ENCODE results near the gene CCDC146. TPM values are rescaled to one million over a fixed set of nuclear protein-coding genes. Genes with fewer than 3 reads are reported as not detected.
"Not testable (repeated sequence)": the region's sequence is repeated elsewhere in the genome, so short reads cannot be mapped to it uniquely, and the experiment has no call there.

The CCDC146 gene
- total and polyA plus RNA-seq, 2 of the 13 experiments (the other 11 are each of a cell fraction or from before 2014, with no cell fraction given), result 2.4 to 4.1 TPM

DNA sequence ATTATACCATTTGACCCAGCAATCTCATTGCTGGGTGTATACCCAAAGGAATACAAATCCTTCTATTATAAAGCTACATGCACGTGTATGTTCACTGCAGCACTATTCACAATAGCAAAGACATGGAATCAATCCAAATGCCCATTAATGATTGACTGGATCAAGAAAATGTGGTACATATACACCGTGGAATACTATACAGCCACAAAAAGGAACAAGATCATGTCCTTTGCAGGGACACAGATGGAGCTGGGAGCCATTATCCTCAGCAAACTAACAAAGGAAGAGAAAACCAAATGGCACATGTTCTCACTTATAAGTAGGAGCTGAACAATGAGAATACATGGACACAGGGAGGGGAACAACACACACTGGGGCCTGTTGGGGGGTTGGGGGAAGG lies 211.6 kb downstream of the CCDC146 start:
- DNase-seq (ENCODE audit: low spot score); H3K4me3 ChIP-seq (replicated peaks in 1 of 3; ENCODE audit: insufficient read depth in 1 of 3, low read depth in 2 of 3, low read length in 3 of 3); H3K27ac ChIP-seq (ENCODE audit: extremely low read length, insufficient read depth, low read length); H3K79me2 ChIP-seq (ENCODE audit: insufficient read depth, low read length); FAIRE-seq; H3K9me3 ChIP-seq (ENCODE audit: low read length); CTCF ChIA-PET (ENCODE audit: low intra/inter-chr PET ratio, low total read pairs); BruUV-seq (replicated peaks); H3K9ac ChIP-seq (ENCODE audit: insufficient read depth, low read depth, low read length); POLR2A ChIA-PET; in situ Hi-C loops (cut with HindIII; ENCODE audit: extremely low pct_ligation_motif_present, low pct_unique_long_range_greater_than_20kb); H4K20me1 ChIP-seq (ENCODE audit: insufficient read depth, low read length); H2AFZ ChIP-seq (ENCODE audit: low read length); ATAC-seq; H3K4me2 ChIP-seq (ENCODE audit: low read depth, low read length); H3K27me3 ChIP-seq (ENCODE audit: control insufficient read depth in 1 of 2, insufficient read depth in 2 of 2, low read length in 2 of 2): not testable (repeated sequence)
- Histone ChIP-seq H3K4me1 (ENCODE audit: insufficient read depth, low read length) (peaks cover 11% of the 10 kb centered on the region), H3K36me3 (replicated peaks in 1 of 2; ENCODE audit: control insufficient read depth in 1 of 2, insufficient read depth in 2 of 2, low read length in 2 of 2) (peaks cover 3 to 13% of the 10 kb centered on the region in 2 experiments; a peak in 3 of 5 replicates)
- intact Hi-C loops (cut with micrococcal nuclease; ENCODE audit: unreplicated experiment), result loop anchor here (1.0 to 5.0 kb wide), 2 partner anchors 20 to 212 kb away; partner anchors contain the start of gene CCDC146
- 96% methylated on average over 2 of the region's 2 CpGs for WGBS (ENCODE audit: low lambda C conversion rate)

DNA sequence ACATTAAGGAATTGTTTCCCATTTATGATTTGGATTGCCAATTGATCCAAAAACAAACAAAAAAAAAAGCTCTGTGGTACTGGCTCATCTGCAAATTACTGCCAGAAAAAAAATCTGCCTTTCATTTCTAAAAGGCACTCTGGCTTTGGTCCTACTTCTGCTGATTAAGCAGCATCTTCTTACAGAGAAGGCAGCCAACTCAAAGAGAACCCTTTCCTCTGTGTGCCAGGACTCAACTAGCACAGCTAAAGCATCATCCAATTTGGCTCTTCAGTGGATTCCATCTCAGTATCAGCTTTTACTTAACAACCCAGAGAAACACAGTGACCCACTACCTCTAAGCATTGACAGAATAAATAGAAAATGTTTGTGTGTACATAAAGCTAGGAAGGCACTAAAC lies 213.2 kb downstream of the CCDC146 start:
- no peak for DNase-seq (ENCODE audit: low spot score)
- CTCF ChIA-PET (ENCODE audit: low intra/inter-chr PET ratio, low total read pairs), result no interaction called here

More for the DNA sequence above, 213.2 kb downstream of the CCDC146 start:
- H3K79me2 ChIP-seq (ENCODE audit: insufficient read depth, low read length), result no peaks in the 10 kb centered on the region
- no peak overlapping the region for H3K27ac ChIP-seq (ENCODE audit: extremely low read length, insufficient read depth, low read length)
- H3K27me3 ChIP-seq (ENCODE audit: control insufficient read depth in 1 of 2, insufficient read depth in 2 of 2, low read length in 2 of 2), result no peaks in the 10 kb centered on the region
- H3K9me3 ChIP-seq (ENCODE audit: low read length), result no peaks in the 10 kb centered on the region
- no peak overlapping the region for H3K4me2 ChIP-seq (ENCODE audit: low read depth, low read length)
- H4K20me1 ChIP-seq (ENCODE audit: insufficient read depth, low read length), result no peaks in the 10 kb centered on the region
- H3K4me3 ChIP-seq (replicated peaks in 1 of 3; ENCODE audit: insufficient read depth in 1 of 3, low read depth in 2 of 3, low read length in 3 of 3), result no peak overlapping the region
- H2AFZ ChIP-seq (ENCODE audit: low read length), result no peak overlapping the region
- TF ChIP-seq KLF13 (CRISPR knock-in tag; IDR thresholded peaks at IDR 0.05), result no peak
- no peak for TF ChIP-seq CENPT (CRISPR knock-in tag; IDR thresholded peaks at IDR 0.05; ENCODE audit: low read depth)
- TF ChIP-seq, protein P1, sequence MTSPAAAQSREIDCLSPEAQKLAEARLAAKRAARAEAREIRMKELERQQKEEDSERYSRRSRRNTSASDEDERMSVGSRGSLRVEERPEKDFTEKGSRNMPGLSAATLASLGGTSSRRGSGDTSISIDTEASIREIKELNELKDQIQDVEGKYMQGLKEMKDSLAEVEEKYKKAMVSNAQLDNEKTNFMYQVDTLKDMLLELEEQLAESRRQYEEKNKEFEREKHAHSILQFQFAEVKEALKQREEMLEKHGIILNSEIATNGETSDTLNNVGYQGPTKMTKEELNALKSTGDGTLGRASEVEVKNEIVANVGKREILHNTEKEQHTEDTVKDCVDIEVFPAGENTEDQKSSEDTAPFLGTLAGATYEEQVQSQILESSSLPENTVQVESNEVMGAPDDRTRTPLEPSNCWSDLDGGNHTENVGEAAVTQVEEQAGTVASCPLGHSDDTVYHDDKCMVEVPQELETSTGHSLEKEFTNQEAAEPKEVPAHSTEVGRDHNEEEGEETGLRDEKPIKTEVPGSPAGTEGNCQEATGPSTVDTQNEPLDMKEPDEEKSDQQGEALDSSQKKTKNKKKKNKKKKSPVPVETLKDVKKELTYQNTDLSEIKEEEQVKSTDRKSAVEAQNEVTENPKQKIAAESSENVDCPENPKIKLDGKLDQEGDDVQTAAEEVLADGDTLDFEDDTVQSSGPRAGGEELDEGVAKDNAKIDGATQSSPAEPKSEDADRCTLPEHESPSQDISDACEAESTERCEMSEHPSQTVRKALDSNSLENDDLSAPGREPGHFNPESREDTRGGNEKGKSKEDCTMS (CRISPR knock-in tag; conservative IDR thresholded peaks at IDR 0.05), result no peak
- no peak for TF ChIP-seq EP300 (IDR thresholded peaks at IDR 0.05; ENCODE audit: low read depth in 2 of 2, low read length in 2 of 2)
- no peak for TF ChIP-seq EP300 (CRISPR knock-in tag; IDR thresholded peaks at IDR 0.05; ENCODE audit: borderline replicate concordance)
- peaks cover 20% of the 10 kb centered on the region for H3K4me1 ChIP-seq (ENCODE audit: insufficient read depth, low read length)
- no peak overlapping the region for H3K9ac ChIP-seq (ENCODE audit: insufficient read depth, low read depth, low read length)
- POLR2A ChIA-PET, result no interaction called here
- in situ Hi-C loops (cut with HindIII; ENCODE audit: extremely low pct_ligation_motif_present, low pct_unique_long_range_greater_than_20kb), result no loop called here
- H3K36me3 ChIP-seq (replicated peaks in 1 of 2; ENCODE audit: control insufficient read depth in 1 of 2, insufficient read depth in 2 of 2, low read length in 2 of 2), result 0 out of 5 replicates have a peak, but pooled peaks cover 0 to 3% of the 10 kb centered on the region in 2 experiments
- intact Hi-C loops (cut with micrococcal nuclease; ENCODE audit: unreplicated experiment), result no loop called here
- no peak for FAIRE-seq
- ATAC-seq, result no peak
- no TSS peak for BruUV-seq (replicated peaks)
